ENCODE results near the gene KRT86.

KRT86 gene

GRCh38 chr12:52334185-52334584 lies 59.7 kb downstream of the KRT86 start:
- DNase-seq (ENCODE audit: low read depth) = no peak
- TF ChIP-seq, protein P1, sequence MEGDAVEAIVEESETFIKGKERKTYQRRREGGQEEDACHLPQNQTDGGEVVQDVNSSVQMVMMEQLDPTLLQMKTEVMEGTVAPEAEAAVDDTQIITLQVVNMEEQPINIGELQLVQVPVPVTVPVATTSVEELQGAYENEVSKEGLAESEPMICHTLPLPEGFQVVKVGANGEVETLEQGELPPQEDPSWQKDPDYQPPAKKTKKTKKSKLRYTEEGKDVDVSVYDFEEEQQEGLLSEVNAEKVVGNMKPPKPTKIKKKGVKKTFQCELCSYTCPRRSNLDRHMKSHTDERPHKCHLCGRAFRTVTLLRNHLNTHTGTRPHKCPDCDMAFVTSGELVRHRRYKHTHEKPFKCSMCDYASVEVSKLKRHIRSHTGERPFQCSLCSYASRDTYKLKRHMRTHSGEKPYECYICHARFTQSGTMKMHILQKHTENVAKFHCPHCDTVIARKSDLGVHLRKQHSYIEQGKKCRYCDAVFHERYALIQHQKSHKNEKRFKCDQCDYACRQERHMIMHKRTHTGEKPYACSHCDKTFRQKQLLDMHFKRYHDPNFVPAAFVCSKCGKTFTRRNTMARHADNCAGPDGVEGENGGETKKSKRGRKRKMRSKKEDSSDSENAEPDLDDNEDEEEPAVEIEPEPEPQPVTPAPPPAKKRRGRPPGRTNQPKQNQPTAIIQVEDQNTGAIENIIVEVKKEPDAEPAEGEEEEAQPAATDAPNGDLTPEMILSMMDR (IDR thresholded peaks at IDR 0.05; ENCODE audit: low read depth, low read length, missing control alignments) = no peak
- no peak overlapping the region for H3K4me3 ChIP-seq (ENCODE audit: low read depth, low read length)

- no peak overlapping the region for H3K4me3 ChIP-seq (ENCODE audit: low read depth, low read length)
- no peak for DNase-seq (ENCODE audit: low read depth)
- TF ChIP-seq, protein P1 (IDR thresholded peaks at IDR 0.05; ENCODE audit: low read depth, low read length, missing control alignments) = no peak
Observed at GRCh38 chr12:52335598-52336262, 61.3 kb downstream of the KRT86 start.

GRCh38 chr12:52336641-52337040 lies 62.2 kb downstream of the KRT86 start:
- no peak for DNase-seq (ENCODE audit: low read depth)
- no peak overlapping the region for H3K4me3 ChIP-seq (ENCODE audit: low read depth, low read length)
- TF ChIP-seq, protein P1 (IDR thresholded peaks at IDR 0.05; ENCODE audit: low read depth, low read length, missing control alignments) = no peak

- TF ChIP-seq, protein P1 (IDR thresholded peaks at IDR 0.05; ENCODE audit: low read depth, low read length, missing control alignments) = no peak
- no peak for DNase-seq (ENCODE audit: low read depth)
- H3K4me3 ChIP-seq (ENCODE audit: low read depth, low read length) = no peak overlapping the region
Observed at GRCh38 chr12:52337054-52337453, 62.6 kb downstream of the KRT86 start.

- TF ChIP-seq, protein P1 (IDR thresholded peaks at IDR 0.05; ENCODE audit: low read depth, low read length, missing control alignments) = no peak
- no peak for DNase-seq (ENCODE audit: low read depth)
- no peak overlapping the region for H3K4me3 ChIP-seq (ENCODE audit: low read depth, low read length)
Observed at GRCh38 chr12:52338241-52338960, 64.0 kb downstream of the KRT86 start.

GRCh38 chr12:52341066-52341580 lies 66.7 kb downstream of the KRT86 start:
- TF ChIP-seq, protein P1 (IDR thresholded peaks at IDR 0.05; ENCODE audit: low read depth, low read length, missing control alignments) = no peak
- H3K4me3 ChIP-seq (ENCODE audit: low read depth, low read length) = no peak overlapping the region
- DNase-seq (ENCODE audit: low read depth) = no peak
